GM18907 (cell line): ENCODE results near the gene PDE9A.
"Not testable (repeated sequence)": the region's sequence is repeated elsewhere in the genome, so short reads cannot be mapped to it uniquely, and the experiment has no call there.

Experiments
- ATAC-seq: cut with Tn5 transposase; IDR thresholded peaks from one replicate; pipeline ENCODE4 v1.9.1; 2021; ENCODE audit warnings: mild to moderate bottlenecking, moderate library complexity; ENCODE audit not compliant: unreplicated experiment

Gene PDE9A

GRCh38 chr21:42784896-42785451 is 131.6 kb downstream of the PDE9A start:
- ATAC-seq, result no peak

GRCh38 chr21:42785666-42786427 is 132.4 kb downstream of the PDE9A start:
- no peak for ATAC-seq

- no peak for ATAC-seq
These were observed 133.5 kb downstream of the PDE9A start for GRCh38 chr21:42786884-42787283.

GRCh38 chr21:42787613-42788012 is 134.2 kb downstream of the PDE9A start:
- ATAC-seq, result no peak

- no peak for ATAC-seq
These were observed 137.2 kb downstream of the PDE9A start for GRCh38 chr21:42790520-42791065.

GRCh38 chr21:42793774-42794173 is 140.4 kb downstream of the PDE9A start:
- no peak for ATAC-seq

GRCh38 chr21:42794551-42794950 is 141.1 kb downstream of the PDE9A start:
- no peak for ATAC-seq

GRCh38 chr21:42796327-42797062 is 143.1 kb downstream of the PDE9A start:
- ATAC-seq, result no peak

- ATAC-seq, result no peak
These were observed 144.1 kb downstream of the PDE9A start for GRCh38 chr21:42797522-42797921.

GRCh38 chr21:42798106-42798505 is 144.7 kb downstream of the PDE9A start:
- ATAC-seq, result no peak

GRCh38 chr21:42799516-42799915 is 146.1 kb downstream of the PDE9A start:
- ATAC-seq, result no peak

- no peak for ATAC-seq
These were observed 146.5 kb downstream of the PDE9A start for GRCh38 chr21:42799948-42800347.

GRCh38 chr21:42801616-42802015 is 148.2 kb downstream of the PDE9A start:
- not testable (repeated sequence) for ATAC-seq

GRCh38 chr21:42806509-42807140 is 153.2 kb downstream of the PDE9A start:
- ATAC-seq, result no peak

GRCh38 chr21:42807293-42807895 is 154.0 kb downstream of the PDE9A start:
- ATAC-seq, result not testable (repeated sequence)

- ATAC-seq, result no peak
These were observed 154.7 kb downstream of the PDE9A start for GRCh38 chr21:42807938-42808613.

- no peak for ATAC-seq
These were observed 155.8 kb downstream of the PDE9A start for GRCh38 chr21:42809171-42809570.

GRCh38 chr21:42809577-42810475 is 156.4 kb downstream of the PDE9A start:
- no peak for ATAC-seq

GRCh38 chr21:42811960-42812359 is 158.5 kb downstream of the PDE9A start:
- no peak for ATAC-seq
